ENCODE data around the gene ICAM1. TPM values are rescaled to one million over a fixed set of nuclear protein-coding genes. Genes with fewer than 3 reads are reported as not detected.
A peak's percentile ranks its signal among the peaks of the same experiment; 100 is the strongest.

ICAM1 gene
- total and polyA plus RNA-seq, 4 donors: 88.4 to 391 (median 185) TPM

GRCh38 chr19:10230173-10230860 is 40.6 kb upstream of the ICAM1 start:
- no peak for TF ChIP-seq CTCF (IDR thresholded peaks at IDR 0.05; ENCODE audit: control extremely low read depth, extremely low read depth)
- peaks cover 0 to 54% (median 22%) of the 10 kb centered on the region in 5 donors for H3K4me1 ChIP-seq (ENCODE audit: control insufficient read depth in 5 of 5, insufficient read depth in 5 of 5, low read length in 5 of 5)
- H3K9ac ChIP-seq (ENCODE audit: insufficient read depth in 1 of 2, low read length in 2 of 2): peak overlapping the region; percentile 84 to 86
- ATAC-seq (ENCODE audit: insufficient read depth, low FRiP score): no peak
- peak overlapping the region; percentile 86 to 92 for H3K27ac ChIP-seq (ENCODE audit: low read depth in 1 of 2, low read length in 1 of 2)
- 1 to 2% methylated on average over 68 to 70 of the region's 70 CpGs for WGBS, 2 donors
- DNase-seq: peak; percentile 88 to 90 (median 89)
- H3K4me3 ChIP-seq: peak overlapping the region; percentile 77
- H3K9me3 ChIP-seq (ENCODE audit: control insufficient read depth in 4 of 4, insufficient read depth in 3 of 4, low read length in 3 of 4): no peaks in the 10 kb centered on the region
- H3K27me3 ChIP-seq (ENCODE audit: control insufficient read depth in 3 of 3, insufficient read depth in 3 of 3, low read length in 2 of 3): no peaks in the 10 kb centered on the region
- H3K36me3 ChIP-seq (ENCODE audit: control insufficient read depth in 4 of 4, insufficient read depth in 4 of 4, low read length in 4 of 4): peaks cover 0 to 22% (median 5%) of the 10 kb centered on the region in 4 donors

- peak; percentile 78 for ATAC-seq (ENCODE audit: insufficient read depth, low FRiP score)
- 0 to 1% methylated on average over 50 to 72 of the region's 73 CpGs for WGBS, 2 donors
- Histone ChIP-seq H3K4me1 (ENCODE audit: control insufficient read depth in 5 of 5, insufficient read depth in 5 of 5, low read length in 5 of 5) (peaks cover 0 to 53% (median 28%) of the 10 kb centered on the region in 5 donors), H3K36me3 (ENCODE audit: control insufficient read depth in 4 of 4, insufficient read depth in 4 of 4, low read length in 4 of 4) (peaks cover 0 to 17% (median 3%) of the 10 kb centered on the region in 4 donors), H3K4me3 (peak within 1 kb of the TSS; percentile 77), H3K27me3 (ENCODE audit: control insufficient read depth in 3 of 3, insufficient read depth in 3 of 3, low read length in 2 of 3) (no peaks in the 10 kb centered on the region), H3K9me3 (ENCODE audit: control insufficient read depth in 4 of 4, insufficient read depth in 3 of 4, low read length in 3 of 4) (no peaks in the 10 kb centered on the region), H3K27ac (ENCODE audit: low read depth in 1 of 2, low read length in 1 of 2) (peak within 1 kb of the TSS; percentile 86 to 92), H3K9ac (ENCODE audit: insufficient read depth in 1 of 2, low read length in 2 of 2) (peak within 1 kb of the TSS; percentile 84 to 89)
- TF ChIP-seq CTCF (IDR thresholded peaks at IDR 0.05; ENCODE audit: control extremely low read depth, extremely low read depth): no peak
- peak; percentile 93 to 94 (median 94) for DNase-seq
Observed at GRCh38 chr19:10230861-10231611, 39.9 kb upstream of the ICAM1 start, which contains the start of gene S1PR2. Gene S1PR2, minus strand, starts transcription at chr19:10231331. Its CDS starts 6,426 bp downstream, at chr19:10224905.

GRCh38 chr19:10231612-10232228 is 39.2 kb upstream of the ICAM1 start:
- DNase-seq: no peak

More at GRCh38 chr19:10231612-10232228, 39.2 kb upstream of the ICAM1 start:
- H3K9me3 ChIP-seq (ENCODE audit: control insufficient read depth in 4 of 4, insufficient read depth in 3 of 4, low read length in 3 of 4): no peaks in the 10 kb centered on the region
- peak overlapping the region; percentile 22 to 52 for H3K27ac ChIP-seq (ENCODE audit: low read depth in 1 of 2, low read length in 1 of 2)
- ATAC-seq (ENCODE audit: insufficient read depth, low FRiP score): no peak
- no peak overlapping the region for H3K4me3 ChIP-seq
- H3K27me3 ChIP-seq (ENCODE audit: control insufficient read depth in 3 of 3, insufficient read depth in 3 of 3, low read length in 2 of 3): no peaks in the 10 kb centered on the region
- no peak for TF ChIP-seq CTCF (IDR thresholded peaks at IDR 0.05; ENCODE audit: control extremely low read depth, extremely low read depth)
- peaks cover 0 to 17% (median 3%) of the 10 kb centered on the region in 4 donors for H3K36me3 ChIP-seq (ENCODE audit: control insufficient read depth in 4 of 4, insufficient read depth in 4 of 4, low read length in 4 of 4)
- peaks cover 0 to 56% (median 28%) of the 10 kb centered on the region in 5 donors for H3K4me1 ChIP-seq (ENCODE audit: control insufficient read depth in 5 of 5, insufficient read depth in 5 of 5, low read length in 5 of 5)
- peak overlapping the region in 1 of 2 donors; percentile 89 for H3K9ac ChIP-seq (ENCODE audit: insufficient read depth in 1 of 2, low read length in 2 of 2)
- WGBS, 2 donors: 80 to 81% methylated on average over 8 of the region's 8 CpGs
